Astrocyte (in vitro differentiated cells and primary cell): ENCODE results near the gene CALY. TPM values are rescaled to one million over a fixed set of nuclear protein-coding genes. Genes with fewer than 3 reads are reported as not detected.
"Not testable (repeated sequence)": the region's sequence is repeated elsewhere in the genome, so short reads cannot be mapped to it uniquely, and the experiment has no call there.

ENCODE experiments used
- DNase-seq: peaks from one replicate; pipeline ENCODE4 v3.0.0-alpha.2; 2010; ENCODE audit warnings: low read depth
- FAIRE-seq: peaks from 2 replicates; lab custom pipeline; 2011; peaks lifted over from hg19 to GRCh38; lab: Jason Lieb, UNC
- H2AFZ ChIP-seq: 2 replicates; pipeline ENCODE4 v1.6.0; 2012; ENCODE audit warnings: low read depth, low read length, inconsistent platforms
- H3K27ac ChIP-seq: 2 replicates; pipeline ENCODE4 v1.5.1; 2011; ENCODE audit warnings: low read depth, low read length, inconsistent platforms
- H3K27me3 ChIP-seq: 2 replicates; pipeline ENCODE4 v1.6.0; 2011; ENCODE audit warnings: low read length, inconsistent platforms; ENCODE audit not compliant: insufficient read depth
- H3K36me3 ChIP-seq: 2 replicates; pipeline ENCODE4 v1.5.1; 2011; ENCODE audit warnings: low read length, inconsistent platforms; ENCODE audit not compliant: insufficient read depth
- H3K4me1 ChIP-seq: 2 replicates; pipeline ENCODE4 v1.5.1; 2011; ENCODE audit warnings: low read length, inconsistent platforms; ENCODE audit not compliant: insufficient read depth
- H3K4me2 ChIP-seq: 2 replicates; pipeline ENCODE4 v1.6.0; 2012; ENCODE audit warnings: low read length, inconsistent platforms
- H3K4me3 ChIP-seq: 2 replicates; pipeline ENCODE4 v1.5.1; 2011; ENCODE audit warnings: low read depth, mild to moderate bottlenecking, low read length, inconsistent platforms; ENCODE audit not compliant: insufficient read depth
- H3K79me2 ChIP-seq: 2 replicates; pipeline ENCODE4 v1.6.0; 2012; ENCODE audit warnings: mild to moderate bottlenecking, low read length, inconsistent platforms; ENCODE audit not compliant: insufficient read depth
- H3K9ac ChIP-seq: 2 replicates; pipeline ENCODE4 v1.6.0; 2012; ENCODE audit warnings: mild to moderate bottlenecking, low read length, inconsistent platforms
- H3K9me3 ChIP-seq: 2 replicates; pipeline ENCODE4 v1.5.1; 2012; ENCODE audit warnings: low read depth, mild to moderate bottlenecking, low read length, inconsistent platforms; ENCODE audit not compliant: insufficient read depth
- H4K20me1 ChIP-seq: 2 replicates; pipeline ENCODE4 v1.6.0; 2012; ENCODE audit warnings: low read length, inconsistent platforms; ENCODE audit not compliant: insufficient read depth
- H3K27ac Mint-ChIP-seq: one replicate; pipeline ENCODE4 v1.8.0; 2021; ENCODE audit warnings: mild to moderate bottlenecking, mixed read lengths; ENCODE audit not compliant: unreplicated experiment
- H3K27me3 Mint-ChIP-seq: one replicate; pipeline ENCODE4 v1.8.0; 2021; ENCODE audit warnings: low read depth, mixed read lengths; ENCODE audit not compliant: unreplicated experiment
- H3K36me3 Mint-ChIP-seq: one replicate; pipeline ENCODE4 v1.8.0; 2021; ENCODE audit warnings: low read depth, mixed read lengths; ENCODE audit not compliant: unreplicated experiment
- H3K4me1 Mint-ChIP-seq: one replicate; pipeline ENCODE4 v1.8.0; 2021; ENCODE audit warnings: low read depth, mixed read lengths; ENCODE audit not compliant: unreplicated experiment
- H3K4me3 Mint-ChIP-seq: one replicate; pipeline ENCODE4 v1.8.0; 2021; ENCODE audit warnings: mild to moderate bottlenecking, moderate library complexity, mixed read lengths; ENCODE audit not compliant: unreplicated experiment
- H3K9me3 Mint-ChIP-seq: one replicate; pipeline ENCODE4 v1.8.0; 2021; ENCODE audit warnings: mild to moderate bottlenecking, mixed read lengths; ENCODE audit not compliant: unreplicated experiment
- EZH2 ChIP-seq: IDR thresholded peaks from 2 replicates; pipeline ENCODE4 v1.6.1; 2012; ENCODE audit warnings: mild to moderate bottlenecking, low read length, inconsistent platforms; ENCODE audit not compliant: insufficient read depth
- total RNA-seq: library from RNA; stranded (reverse); gene quantifications from 2 replicates; pipeline ENCODE4 v1.2.1, GENCODE V29; 2021
- TF ChIP-seq, protein P1 (sequence below): IDR thresholded peaks from 2 replicates; pipeline ENCODE4 v1.5.1; 2011; ENCODE audit warnings: low read depth, mild to moderate bottlenecking, inconsistent platforms, low read length, moderate library complexity; ENCODE audit not compliant: insufficient read depth

Gene CALY
- total RNA-seq, 1 donor from 2014 or later, result 1.1 TPM

DNA sequence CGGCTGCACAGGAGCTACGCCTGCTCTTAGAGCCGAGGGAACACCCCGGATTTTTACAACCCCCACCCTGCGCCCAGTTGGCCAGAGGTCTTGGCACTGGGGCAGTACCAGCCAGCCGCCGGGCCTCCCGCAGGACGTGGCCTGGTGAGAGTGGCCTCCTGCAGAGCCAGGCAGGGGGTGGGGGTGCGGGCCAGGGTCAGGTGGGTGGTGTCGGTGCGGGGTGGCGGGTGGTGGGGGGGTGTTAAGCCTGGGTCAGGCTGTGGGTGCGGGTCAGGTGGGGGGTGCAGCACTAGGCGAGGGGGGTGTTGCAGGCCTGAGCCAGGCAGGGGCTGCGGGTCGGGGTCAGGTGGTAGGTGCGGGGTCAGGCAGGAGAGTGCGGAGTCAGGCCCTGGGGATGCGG is 35.8 kb upstream of the CALY start:
- Histone ChIP-seq H3K4me2 (peak overlapping the region; percentile 74), H3K27ac (no peak overlapping the region), H3K9ac (peak overlapping the region; percentile 31), H3K79me2 (peaks cover 9% of the 10 kb centered on the region), H3K27me3 (no peaks in the 10 kb centered on the region), H4K20me1 (peaks cover 5% of the 10 kb centered on the region), H3K4me3 (peak overlapping the region; percentile 1), H3K9me3 (no peaks in the 10 kb centered on the region), H2AFZ (no peak overlapping the region), H3K4me1 (no peaks in the 10 kb centered on the region), H3K36me3 (peaks cover 4% of the 10 kb centered on the region)
- Mint-ChIP-seq H3K4me1 (peaks cover 2% of the 10 kb centered on the region), H3K36me3 (peaks cover 4% of the 10 kb centered on the region), H3K27me3 (peaks cover 14% of the 10 kb centered on the region), H3K27ac (no peak overlapping the region), H3K4me3 (peak overlapping the region; percentile 72), H3K9me3 (peaks cover 2% of the 10 kb centered on the region)
- FAIRE-seq (no peak), DNase-seq (no peak)
- TF ChIP-seq, protein P1, sequence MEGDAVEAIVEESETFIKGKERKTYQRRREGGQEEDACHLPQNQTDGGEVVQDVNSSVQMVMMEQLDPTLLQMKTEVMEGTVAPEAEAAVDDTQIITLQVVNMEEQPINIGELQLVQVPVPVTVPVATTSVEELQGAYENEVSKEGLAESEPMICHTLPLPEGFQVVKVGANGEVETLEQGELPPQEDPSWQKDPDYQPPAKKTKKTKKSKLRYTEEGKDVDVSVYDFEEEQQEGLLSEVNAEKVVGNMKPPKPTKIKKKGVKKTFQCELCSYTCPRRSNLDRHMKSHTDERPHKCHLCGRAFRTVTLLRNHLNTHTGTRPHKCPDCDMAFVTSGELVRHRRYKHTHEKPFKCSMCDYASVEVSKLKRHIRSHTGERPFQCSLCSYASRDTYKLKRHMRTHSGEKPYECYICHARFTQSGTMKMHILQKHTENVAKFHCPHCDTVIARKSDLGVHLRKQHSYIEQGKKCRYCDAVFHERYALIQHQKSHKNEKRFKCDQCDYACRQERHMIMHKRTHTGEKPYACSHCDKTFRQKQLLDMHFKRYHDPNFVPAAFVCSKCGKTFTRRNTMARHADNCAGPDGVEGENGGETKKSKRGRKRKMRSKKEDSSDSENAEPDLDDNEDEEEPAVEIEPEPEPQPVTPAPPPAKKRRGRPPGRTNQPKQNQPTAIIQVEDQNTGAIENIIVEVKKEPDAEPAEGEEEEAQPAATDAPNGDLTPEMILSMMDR, result no peak
- no peak for TF ChIP-seq EZH2

DNA sequence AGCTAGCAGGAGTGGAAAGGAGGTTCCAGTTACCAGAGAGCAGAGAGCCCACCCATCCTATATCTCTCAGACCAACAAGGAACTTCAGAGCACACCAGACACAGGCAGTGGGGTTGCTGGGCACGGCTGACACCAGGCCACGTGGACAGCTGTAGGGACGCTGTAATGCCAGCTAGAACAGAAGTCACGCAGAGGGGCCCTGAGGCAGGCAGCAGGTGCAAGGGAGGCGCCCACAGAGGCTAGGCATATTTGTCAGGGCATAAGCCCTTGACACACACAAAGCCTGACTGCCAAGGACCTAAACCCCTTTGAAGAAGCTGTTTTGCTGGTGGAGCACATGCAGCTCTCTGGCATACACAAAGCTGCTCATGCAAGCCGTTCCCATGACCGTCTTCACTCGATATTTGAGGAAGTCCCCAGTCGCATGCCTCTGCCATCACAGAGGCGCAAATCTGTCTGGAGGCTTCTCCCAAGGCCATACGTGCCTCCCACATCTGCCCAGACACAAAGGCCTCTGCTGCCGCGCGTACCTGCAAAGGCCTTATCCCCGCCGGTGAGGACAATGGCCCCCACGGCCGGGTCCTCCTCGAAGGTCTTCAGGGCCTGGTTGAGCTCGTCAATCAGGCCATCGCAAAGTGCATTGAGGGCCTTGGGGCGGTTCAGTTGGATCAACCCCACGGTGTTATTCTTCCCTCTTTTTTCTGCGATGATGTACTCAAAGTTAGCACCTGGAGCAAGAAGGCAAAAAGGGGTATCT is 33.5 kb upstream of the CALY start:
- H3K27ac ChIP-seq, result no peak overlapping the region
- no peaks in the 10 kb centered on the region for H3K27me3 ChIP-seq
- peaks cover 4% of the 10 kb centered on the region for H3K36me3 ChIP-seq
- H3K4me1 ChIP-seq, result no peaks in the 10 kb centered on the region
- Mint-ChIP-seq H3K9me3 (peaks cover 2% of the 10 kb centered on the region), H3K4me3 (no peak overlapping the region), H3K36me3 (peaks cover 4% of the 10 kb centered on the region), H3K4me1 (peaks cover 2% of the 10 kb centered on the region), H3K27ac (no peak overlapping the region), H3K27me3 (peaks cover 8% of the 10 kb centered on the region)
- FAIRE-seq, result no peak
- no peak overlapping the region for H2AFZ ChIP-seq
- H3K9me3 ChIP-seq, result no peaks in the 10 kb centered on the region
- no peak for DNase-seq
- no peak overlapping the region for H3K4me3 ChIP-seq
- TF ChIP-seq, protein P1, result no peak
- TF ChIP-seq EZH2, result no peak
- no peak overlapping the region for H3K4me2 ChIP-seq
- H3K9ac ChIP-seq, result no peak overlapping the region
- H3K79me2 ChIP-seq, result peaks cover 9% of the 10 kb centered on the region
- peaks cover 5% of the 10 kb centered on the region for H4K20me1 ChIP-seq

DNA sequence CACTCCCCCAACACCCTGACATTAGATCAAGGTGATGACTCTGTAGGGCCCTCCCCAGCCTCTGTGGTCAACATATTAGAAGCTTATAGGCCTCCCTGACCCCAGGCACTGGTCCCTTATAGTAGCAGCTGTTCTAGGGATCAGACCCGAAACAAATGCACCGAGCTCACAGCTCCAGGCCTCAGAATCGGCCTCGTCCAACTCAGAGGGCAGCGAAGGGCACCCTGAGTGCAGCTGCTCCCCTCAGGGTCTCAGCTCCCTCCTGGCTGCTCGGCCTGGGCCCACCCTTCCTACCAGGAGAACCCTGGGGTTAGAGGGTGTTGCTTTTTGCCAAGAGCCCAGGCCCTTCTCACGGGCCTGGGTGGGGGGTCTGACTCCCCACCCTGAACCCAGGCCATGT is 31.5 kb upstream of the CALY start:
- Histone ChIP-seq H4K20me1 (peaks cover 5% of the 10 kb centered on the region), H3K36me3 (peaks cover 4% of the 10 kb centered on the region), H3K4me3 (no peak overlapping the region), H3K27ac (no peak overlapping the region), H3K9me3 (no peaks in the 10 kb centered on the region), H3K4me2 (no peak overlapping the region), H3K27me3 (no peaks in the 10 kb centered on the region), H2AFZ (no peak overlapping the region), H3K4me1 (no peaks in the 10 kb centered on the region), H3K9ac (no peak overlapping the region), H3K79me2 (peaks cover 9% of the 10 kb centered on the region)
- DNase-seq (no peak), FAIRE-seq (no peak)
- Mint-ChIP-seq H3K27ac (no peak overlapping the region), H3K9me3 (no peaks in the 10 kb centered on the region), H3K36me3 (peaks cover 13% of the 10 kb centered on the region), H3K27me3 (no peaks in the 10 kb centered on the region), H3K4me1 (no peaks in the 10 kb centered on the region), H3K4me3 (no peak overlapping the region)
- no peak for TF ChIP-seq EZH2
- TF ChIP-seq, protein P1, result no peak

DNA sequence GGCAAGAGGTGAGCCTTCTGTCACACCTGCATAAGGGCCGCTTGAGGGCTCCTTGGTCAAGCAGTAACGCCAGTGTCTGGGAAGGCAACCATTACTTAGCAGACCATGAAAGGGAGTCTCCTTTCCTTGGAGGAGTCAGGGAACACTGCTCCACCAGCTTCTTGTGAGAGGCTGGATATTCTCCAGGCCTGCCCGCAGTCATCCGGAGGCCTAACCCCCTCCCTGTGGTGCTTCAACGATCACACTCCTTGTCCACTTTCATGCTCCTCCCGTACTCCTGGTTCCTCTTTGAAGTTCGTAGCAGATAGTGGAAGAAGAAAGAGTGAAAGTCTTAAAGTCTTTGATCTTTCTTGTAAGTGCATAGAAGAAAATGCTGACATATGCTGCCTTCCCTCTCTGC is 30.8 kb upstream of the CALY start:
- not testable (repeated sequence) for H3K4me1 Mint-ChIP-seq, DNase-seq, H3K27ac ChIP-seq, H3K4me2 ChIP-seq, H3K27me3 ChIP-seq, H3K27me3 Mint-ChIP-seq, FAIRE-seq, H3K4me1 ChIP-seq, H3K4me3 Mint-ChIP-seq, H3K36me3 ChIP-seq, H3K79me2 ChIP-seq, H3K27ac Mint-ChIP-seq, H3K9me3 ChIP-seq, H3K4me3 ChIP-seq, H3K9ac ChIP-seq, H3K9me3 Mint-ChIP-seq, H4K20me1 ChIP-seq, H2AFZ ChIP-seq
- peaks cover 13% of the 10 kb centered on the region for H3K36me3 Mint-ChIP-seq
